GM12892 (cell line): ENCODE measurements around the gene CST7.
"Not testable (repeated sequence)": the region's sequence is repeated elsewhere in the genome, so short reads cannot be mapped to it uniquely, and the experiment has no call there.

Experiments used
- POLR2A ChIP-seq: IDR thresholded peaks from 2 replicates; pipeline ENCODE4 v1.6.1; 2011; ENCODE audit warnings: low read depth, low read length, control low read depth
- TAF1 ChIP-seq: IDR thresholded peaks from 2 replicates; pipeline ENCODE4 v1.6.1; 2011; ENCODE audit warnings: low read depth, mild to moderate bottlenecking, control low read depth, low read length, borderline replicate concordance

- not testable (repeated sequence) for TF ChIP-seq POLR2A, TAF1
Measured at GRCh38 chr20:24929867-24930723, 19.0 kb upstream of the CST7 start.
